Measurements from ENCODE around the gene PRDM4. TPM values are rescaled to one million over a fixed set of nuclear protein-coding genes. Genes with fewer than 3 reads are reported as not detected.

The PRDM4 gene
- polyA plus RNA-seq (ENCODE audit: insufficient read length in 10 of 10): 10 to 100 TPM; 14.7 to 21.0 (median 17.9) TPM
- long read RNA-seq, donor 1, full-length matches to known transcripts: 2 of 2 reads
- long read RNA-seq, donor 1, partial matches to known transcripts: 0 of 2 reads
- long read RNA-seq, donor 1, other reads (novel, unspliced or antisense): 0 of 2 reads
- long read RNA-seq, donor 2, full-length matches to known transcripts: 1 of 1 reads
- long read RNA-seq, donor 2, partial matches to known transcripts: 0 of 1 reads
- long read RNA-seq, donor 2, other reads (novel, unspliced or antisense): 0 of 1 reads
- long read RNA-seq, donor 3: 0 reads
- long read RNA-seq, donor 4: 0 reads
- long read RNA-seq, donor 5, full-length matches to known transcripts: 1 of 1 reads
- long read RNA-seq, donor 5, partial matches to known transcripts: 0 of 1 reads
- long read RNA-seq, donor 5, other reads (novel, unspliced or antisense): 0 of 1 reads
- long read RNA-seq, donor 6, full-length matches to known transcripts: 2 of 2 reads
- long read RNA-seq, donor 6, partial matches to known transcripts: 0 of 2 reads
- long read RNA-seq, donor 6, other reads (novel, unspliced or antisense): 0 of 2 reads
- long read RNA-seq, donor 7, full-length matches to known transcripts: 1 of 1 reads
- long read RNA-seq, donor 7, partial matches to known transcripts: 0 of 1 reads
- long read RNA-seq, donor 7, other reads (novel, unspliced or antisense): 0 of 1 reads
- long read RNA-seq, donor 8: 0 reads
- long read RNA-seq, donor 9: 0 reads

- DNase-seq: peak; percentile 95 to 98 (median 97)
Measured at GRCh38 chr12:107760809-107761501, at the start of gene PRDM4. Gene PRDM4, minus strand, starts transcription at chr12:107761137. Its CDS starts 622 bp downstream, at chr12:107760515.

GRCh38 chr12:107807471-107808150, 46.7 kb upstream of the PRDM4 start:
- DNase-seq: no peak

GRCh38 chr12:107805488-107806180, 44.7 kb upstream of the PRDM4 start:
- no peak for DNase-seq

GRCh38 chr12:107803092-107803491, 42.2 kb upstream of the PRDM4 start:
- no peak for DNase-seq

GRCh38 chr12:107801150-107801549, 40.2 kb upstream of the PRDM4 start:
- no peak for DNase-seq

- DNase-seq: no peak
Measured at GRCh38 chr12:107798580-107798979, 37.6 kb upstream of the PRDM4 start.

- DNase-seq: no peak
Measured at GRCh38 chr12:107794451-107794850, 33.5 kb upstream of the PRDM4 start.

- no peak for DNase-seq
Measured at GRCh38 chr12:107791465-107792089, 30.6 kb upstream of the PRDM4 start.

- no peak for DNase-seq
Measured at GRCh38 chr12:107788690-107789458, 27.9 kb upstream of the PRDM4 start.

- no peak for DNase-seq
Measured at GRCh38 chr12:107788281-107788680, 27.3 kb upstream of the PRDM4 start.

GRCh38 chr12:107783406-107784376, 22.8 kb upstream of the PRDM4 start:
- no peak for DNase-seq

- no peak for DNase-seq
Measured at GRCh38 chr12:107782067-107782466, 21.1 kb upstream of the PRDM4 start.

- DNase-seq: peak in 1 of 3 donors; percentile 7
Measured at GRCh38 chr12:107780298-107780697, 19.4 kb upstream of the PRDM4 start.

GRCh38 chr12:107779077-107779831, 18.3 kb upstream of the PRDM4 start:
- DNase-seq: peak in 1 of 3 donors; percentile 31

GRCh38 chr12:107778383-107779025, 17.6 kb upstream of the PRDM4 start:
- DNase-seq: peak in 1 of 3 donors; percentile 7

- no peak for DNase-seq
Measured at GRCh38 chr12:107776171-107776570, 15.2 kb upstream of the PRDM4 start.

- peak in 1 of 3 donors; percentile 34 for DNase-seq
Measured at GRCh38 chr12:107775093-107775721, 14.3 kb upstream of the PRDM4 start.
